ENCODE data around the gene ACY1.

Gene ACY1

DNA sequence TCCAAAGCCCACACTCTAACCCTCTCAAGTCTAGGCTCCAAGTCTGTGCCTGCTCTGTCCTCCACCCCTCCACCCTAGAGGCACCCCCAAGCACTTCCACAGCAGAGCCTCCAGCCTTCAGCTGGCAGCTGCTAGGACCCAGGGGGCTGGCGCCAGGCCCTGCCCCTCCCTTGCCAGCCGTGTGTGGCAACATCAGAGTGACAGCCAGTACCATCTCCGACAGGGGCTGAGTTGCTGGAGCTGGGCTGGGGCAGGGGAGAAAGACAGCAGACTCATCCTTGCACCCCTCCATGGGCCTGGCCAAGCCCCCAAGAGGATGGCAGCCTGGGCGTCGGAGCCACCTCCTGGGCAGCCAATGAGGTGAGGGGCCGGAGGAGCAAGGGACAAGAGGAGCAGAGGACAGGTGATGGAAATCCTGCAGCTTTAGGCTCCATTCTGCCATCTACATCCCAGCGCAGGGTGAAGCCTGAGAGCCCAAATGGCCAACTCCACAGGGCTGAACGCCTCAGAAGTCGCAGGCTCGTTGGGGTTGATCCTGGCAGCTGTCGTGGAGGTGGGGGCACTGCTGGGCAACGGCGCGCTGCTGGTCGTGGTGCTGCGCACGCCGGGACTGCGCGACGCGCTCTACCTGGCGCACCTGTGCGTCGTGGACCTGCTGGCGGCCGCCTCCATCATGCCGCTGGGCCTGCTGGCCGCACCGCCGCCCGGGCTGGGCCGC is 28.0 kb upstream of the ACY1 start, which contains the start of gene GPR62:
TSS of gene GPR62 (plus strand) at position 207 of the 718 bp plus-strand sequence. CDS start at position 479, 272 bp downstream.
- TF ChIP-seq, protein P1, sequence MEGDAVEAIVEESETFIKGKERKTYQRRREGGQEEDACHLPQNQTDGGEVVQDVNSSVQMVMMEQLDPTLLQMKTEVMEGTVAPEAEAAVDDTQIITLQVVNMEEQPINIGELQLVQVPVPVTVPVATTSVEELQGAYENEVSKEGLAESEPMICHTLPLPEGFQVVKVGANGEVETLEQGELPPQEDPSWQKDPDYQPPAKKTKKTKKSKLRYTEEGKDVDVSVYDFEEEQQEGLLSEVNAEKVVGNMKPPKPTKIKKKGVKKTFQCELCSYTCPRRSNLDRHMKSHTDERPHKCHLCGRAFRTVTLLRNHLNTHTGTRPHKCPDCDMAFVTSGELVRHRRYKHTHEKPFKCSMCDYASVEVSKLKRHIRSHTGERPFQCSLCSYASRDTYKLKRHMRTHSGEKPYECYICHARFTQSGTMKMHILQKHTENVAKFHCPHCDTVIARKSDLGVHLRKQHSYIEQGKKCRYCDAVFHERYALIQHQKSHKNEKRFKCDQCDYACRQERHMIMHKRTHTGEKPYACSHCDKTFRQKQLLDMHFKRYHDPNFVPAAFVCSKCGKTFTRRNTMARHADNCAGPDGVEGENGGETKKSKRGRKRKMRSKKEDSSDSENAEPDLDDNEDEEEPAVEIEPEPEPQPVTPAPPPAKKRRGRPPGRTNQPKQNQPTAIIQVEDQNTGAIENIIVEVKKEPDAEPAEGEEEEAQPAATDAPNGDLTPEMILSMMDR (conservative IDR thresholded peaks at IDR 0.05; ENCODE audit: low read depth, low read length) = no peak
- H3K4me3 ChIP-seq (ENCODE audit: low read depth, low read length) = peak within 1 kb of the TSS; percentile 37
- DNase-seq (ENCODE audit: low read depth) = no peak

DNA sequence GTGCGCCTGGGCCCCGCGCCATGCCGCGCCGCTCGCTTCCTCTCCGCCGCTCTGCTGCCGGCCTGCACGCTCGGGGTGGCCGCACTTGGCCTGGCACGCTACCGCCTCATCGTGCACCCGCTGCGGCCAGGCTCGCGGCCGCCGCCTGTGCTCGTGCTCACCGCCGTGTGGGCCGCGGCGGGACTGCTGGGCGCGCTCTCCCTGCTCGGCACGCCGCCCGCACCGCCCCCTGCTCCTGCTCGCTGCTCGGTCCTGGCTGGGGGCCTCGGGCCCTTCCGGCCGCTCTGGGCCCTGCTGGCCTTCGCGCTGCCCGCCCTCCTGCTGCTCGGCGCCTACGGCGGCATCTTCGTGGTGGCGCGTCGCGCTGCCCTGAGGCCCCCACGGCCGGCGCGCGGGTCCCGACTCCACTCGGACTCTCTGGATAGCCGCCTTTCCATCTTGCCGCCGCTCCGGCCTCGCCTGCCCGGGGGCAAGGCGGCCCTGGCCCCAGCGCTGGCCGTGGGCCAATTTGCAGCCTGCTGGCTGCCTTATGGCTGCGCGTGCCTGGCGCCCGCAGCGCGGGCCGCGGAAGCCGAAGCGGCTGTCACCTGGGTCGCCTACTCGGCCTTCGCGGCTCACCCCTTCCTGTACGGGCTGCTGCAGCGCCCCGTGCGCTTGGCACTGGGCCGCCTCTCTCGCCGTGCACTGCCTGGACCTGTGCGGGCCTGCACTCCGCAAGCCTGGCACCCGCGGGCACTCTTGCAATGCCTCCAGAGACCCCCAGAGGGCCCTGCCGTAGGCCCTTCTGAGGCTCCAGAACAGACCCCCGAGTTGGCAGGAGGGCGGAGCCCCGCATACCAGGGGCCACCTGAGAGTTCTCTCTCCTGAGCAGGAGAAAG is 27.2 kb upstream of the ACY1 start:
- peak; percentile 55 for DNase-seq (ENCODE audit: low read depth)
- TF ChIP-seq, protein P1 (conservative IDR thresholded peaks at IDR 0.05; ENCODE audit: low read depth, low read length) = peak; percentile 55
- peak overlapping the region; percentile 37 for H3K4me3 ChIP-seq (ENCODE audit: low read depth, low read length)

DNA sequence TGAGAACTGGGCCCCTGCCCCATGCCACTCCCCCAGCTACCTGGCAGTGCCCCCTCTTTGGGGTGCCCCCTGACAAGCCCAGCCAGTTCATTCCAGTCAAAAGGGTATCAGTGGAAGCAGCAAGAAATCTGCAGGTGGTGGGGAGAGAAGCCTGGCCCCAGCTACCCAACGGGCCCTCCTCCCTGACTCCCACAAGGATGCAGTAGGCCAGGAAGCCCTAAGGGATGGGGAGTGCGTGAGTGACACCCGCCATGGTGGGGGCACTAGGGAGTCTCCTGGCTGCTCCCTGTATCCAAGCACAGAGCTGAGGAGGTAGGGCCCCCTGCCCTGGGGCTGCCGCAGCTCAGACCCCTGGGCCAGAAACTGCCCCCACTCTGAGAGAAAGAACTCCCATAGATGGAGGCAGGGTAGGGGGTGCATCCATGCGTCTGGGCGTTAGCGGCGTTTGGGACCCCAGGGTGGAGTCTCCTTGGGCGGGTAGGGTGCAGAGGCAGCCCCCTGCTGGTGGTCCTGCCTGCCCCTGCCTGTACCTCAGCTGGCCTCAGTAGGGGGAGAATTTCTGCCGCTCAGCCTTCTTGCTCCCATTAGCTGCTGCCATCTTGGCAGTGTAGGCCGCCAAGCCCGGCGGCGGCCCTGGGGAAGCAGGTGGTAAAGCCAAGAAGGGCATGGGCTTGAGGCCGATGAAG is 25.7 kb upstream of the ACY1 start:
- H3K4me3 ChIP-seq (ENCODE audit: low read depth, low read length) = no peak overlapping the region
- TF ChIP-seq, protein P1 (conservative IDR thresholded peaks at IDR 0.05; ENCODE audit: low read depth, low read length) = peak; percentile 11
- DNase-seq (ENCODE audit: low read depth) = no peak

DNA sequence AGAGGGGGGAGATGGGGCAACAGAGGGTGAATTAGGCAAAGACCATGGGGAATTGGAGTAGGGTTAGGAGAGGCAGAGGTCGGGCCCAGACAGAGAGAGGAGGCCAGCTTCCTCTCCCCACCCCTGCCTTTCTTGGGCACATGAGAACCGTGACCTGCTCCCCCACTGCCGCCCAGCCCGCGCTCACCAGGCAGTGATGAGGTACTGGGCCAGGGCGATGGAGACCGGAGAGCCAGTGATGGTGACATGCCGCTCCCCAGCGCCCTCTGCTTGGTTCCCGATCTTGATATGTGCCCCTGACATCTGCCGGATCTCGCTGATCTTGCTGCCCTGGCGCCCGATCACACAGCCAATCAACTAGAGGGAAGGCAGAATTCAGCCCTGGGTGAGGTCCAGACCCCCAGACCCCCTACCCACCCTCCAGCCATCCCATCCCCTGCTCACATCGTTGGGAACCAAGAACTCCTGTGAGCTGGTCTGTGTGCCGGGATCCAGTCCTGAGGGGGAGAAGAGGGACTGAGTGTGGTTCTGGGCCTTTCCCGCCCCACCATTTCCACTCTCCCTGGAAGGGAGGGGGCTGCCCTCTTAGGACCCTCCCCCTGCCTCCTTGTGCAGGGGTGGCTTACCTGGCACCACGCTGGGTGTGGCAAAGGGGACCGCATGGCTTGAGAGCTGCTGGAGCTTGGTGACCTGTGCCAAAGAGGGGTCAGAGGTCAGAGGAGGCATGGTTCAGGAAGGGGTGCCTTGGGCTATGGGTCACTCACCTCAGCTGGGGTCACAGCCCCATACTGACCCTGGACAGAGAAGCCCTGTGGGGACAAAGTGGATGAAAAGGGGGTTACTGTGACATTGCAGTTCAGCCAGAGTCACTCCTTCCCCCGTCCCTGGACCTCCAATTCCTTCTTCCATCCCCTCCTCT is 24.5 kb upstream of the ACY1 start:
- no peak for DNase-seq (ENCODE audit: low read depth)
- TF ChIP-seq, protein P1 (conservative IDR thresholded peaks at IDR 0.05; ENCODE audit: low read depth, low read length) = no peak
- no peak overlapping the region for H3K4me3 ChIP-seq (ENCODE audit: low read depth, low read length)

DNA sequence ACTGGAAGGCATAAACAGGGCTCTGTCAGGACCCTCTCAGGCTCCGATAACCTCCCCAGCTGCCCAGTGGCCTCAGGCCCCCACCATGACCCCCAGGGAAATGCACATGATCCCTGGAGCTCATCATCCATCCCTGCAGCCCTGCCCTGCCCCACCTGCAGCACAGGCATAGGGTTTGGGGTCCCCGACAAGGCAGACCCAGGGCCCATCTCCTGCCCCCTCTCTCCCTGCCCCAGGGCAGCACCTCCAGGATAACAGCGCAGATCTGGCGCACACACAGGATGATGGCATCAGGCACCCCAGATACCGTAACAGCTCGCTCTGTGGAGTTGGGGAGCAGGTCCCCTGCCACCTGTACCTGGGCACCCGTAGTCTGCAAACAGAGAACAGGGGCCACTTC is 23.7 kb upstream of the ACY1 start:
- TF ChIP-seq, protein P1 (conservative IDR thresholded peaks at IDR 0.05; ENCODE audit: low read depth, low read length) = no peak

DNA sequence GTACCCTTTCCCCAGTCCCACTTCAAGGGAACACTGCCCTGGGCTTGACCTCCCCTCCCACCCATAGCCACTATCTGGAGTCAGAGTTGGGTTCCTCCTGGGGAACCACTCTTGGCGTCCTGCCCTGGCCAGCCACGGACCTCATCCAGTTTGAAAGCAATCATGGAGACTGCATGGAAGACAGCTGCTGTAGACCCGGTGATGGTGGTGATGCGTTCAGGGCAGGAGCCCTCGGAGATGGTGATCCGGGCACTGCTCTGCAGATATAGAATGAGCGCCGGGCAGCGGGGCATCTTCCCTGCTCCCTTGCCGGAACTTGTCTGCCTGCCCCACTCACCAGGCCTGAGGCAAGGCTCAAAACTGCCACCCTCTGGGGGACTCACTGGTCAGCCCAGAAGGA is 22.9 kb upstream of the ACY1 start:
- no peak for DNase-seq (ENCODE audit: low read depth)
- TF ChIP-seq, protein P1 (conservative IDR thresholded peaks at IDR 0.05; ENCODE audit: low read depth, low read length) = no peak
- no peak overlapping the region for H3K4me3 ChIP-seq (ENCODE audit: low read depth, low read length)

More for the DNA sequence above, 23.7 kb upstream of the ACY1 start:
- no peak overlapping the region for H3K4me3 ChIP-seq (ENCODE audit: low read depth, low read length)
- DNase-seq (ENCODE audit: low read depth) = no peak

Data from choroid plexus epithelial cell (primary cell).